ENCODE data around the gene ALKBH7. TPM values are rescaled to one million over a fixed set of nuclear protein-coding genes. Genes with fewer than 3 reads are reported as not detected.

ALKBH7 gene
- total and polyA plus RNA-seq, 4 experiments from 2014 or later: 67.4 to 88.1 (median 72.9) TPM

DNA sequence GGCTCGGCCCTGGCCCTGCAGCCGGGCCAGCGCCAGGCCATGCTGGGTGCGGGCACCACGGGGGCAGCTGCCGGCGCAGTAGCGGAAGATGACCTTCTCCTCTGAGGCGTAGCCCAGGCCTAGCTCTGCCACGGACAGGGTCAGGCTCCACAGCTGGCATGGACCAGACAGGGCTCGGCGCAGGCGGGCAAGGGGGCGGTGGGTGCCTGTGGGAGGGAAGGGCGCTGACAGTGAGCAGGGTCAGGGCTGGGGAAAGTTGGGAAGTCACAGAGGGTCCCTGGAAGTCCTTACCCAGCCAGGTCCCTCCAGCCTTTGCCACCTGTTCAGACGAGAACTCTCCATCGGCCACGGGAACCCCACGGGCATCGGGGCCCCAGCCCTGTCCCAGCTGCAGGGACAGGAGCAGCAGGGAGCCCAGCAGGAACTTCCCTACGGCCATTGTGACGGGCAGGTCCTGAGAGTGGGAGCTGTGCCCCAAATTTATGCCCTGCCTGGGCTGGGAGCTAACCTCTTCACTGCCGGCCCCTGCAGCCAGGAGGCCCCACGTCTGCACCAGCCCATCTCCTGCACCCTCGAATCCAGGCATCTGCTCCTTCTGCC lies 2.9 kb downstream of the ALKBH7 start, which contains the start of gene PSPN:
Gene PSPN, minus strand, starts transcription at position 523 of the 600 bp plus-strand sequence. Its CDS starts 84 bp downstream, at position 439.
- DNase-seq: no peak
- Histone ChIP-seq H3K9me3 (ENCODE audit: control insufficient read depth in 1 of 2, low read length in 2 of 2) (no peaks in the 10 kb centered on the region), H3K4me1 (ENCODE audit: insufficient read depth, low read length) (peaks cover 15% of the 10 kb centered on the region), H3K27ac (ENCODE audit: low read depth, low read length) (no peak within 1 kb of the TSS), H3K27me3 (ENCODE audit: insufficient read depth, low read length) (no peaks in the 10 kb centered on the region), H3K36me3 (ENCODE audit: insufficient read depth, low read length) (peaks cover 10% of the 10 kb centered on the region), H3K4me3 (ENCODE audit: low read length in 2 of 2) (no peak within 1 kb of the TSS)
- CTCF ChIA-PET (ENCODE audit: partially characterized antibody): no interaction called here
- peak within 1 kb of the TSS in 2 of 7 donors; percentile 22 to 29 for H3K27ac Mint-ChIP-seq
- POLR2A ChIA-PET (ENCODE audit: partially characterized antibody): interaction anchor here (0.5 to 5.8 kb wide), 3 partner anchors 13 to 49 kb away, joined by 3 to 123 read pairs (median 3); partner anchors contain the start of genes CLPP and KHSRP
- H3K27me3 Mint-ChIP-seq: no peaks in the 10 kb centered on the region
- no peaks in the 10 kb centered on the region for H3K9me3 Mint-ChIP-seq
- H3K36me3 Mint-ChIP-seq: peaks cover 14 to 32% of the 10 kb centered on the region in 2 donors
- peaks cover 7 to 19% (median 14%) of the 10 kb centered on the region in 4 donors for H3K4me1 Mint-ChIP-seq
- intact Hi-C loops (cut with micrococcal nuclease): no loop called here
- peak within 1 kb of the TSS in 3 of 8 donors; percentile 15 to 23 (median 20) for H3K4me3 Mint-ChIP-seq

DNA sequence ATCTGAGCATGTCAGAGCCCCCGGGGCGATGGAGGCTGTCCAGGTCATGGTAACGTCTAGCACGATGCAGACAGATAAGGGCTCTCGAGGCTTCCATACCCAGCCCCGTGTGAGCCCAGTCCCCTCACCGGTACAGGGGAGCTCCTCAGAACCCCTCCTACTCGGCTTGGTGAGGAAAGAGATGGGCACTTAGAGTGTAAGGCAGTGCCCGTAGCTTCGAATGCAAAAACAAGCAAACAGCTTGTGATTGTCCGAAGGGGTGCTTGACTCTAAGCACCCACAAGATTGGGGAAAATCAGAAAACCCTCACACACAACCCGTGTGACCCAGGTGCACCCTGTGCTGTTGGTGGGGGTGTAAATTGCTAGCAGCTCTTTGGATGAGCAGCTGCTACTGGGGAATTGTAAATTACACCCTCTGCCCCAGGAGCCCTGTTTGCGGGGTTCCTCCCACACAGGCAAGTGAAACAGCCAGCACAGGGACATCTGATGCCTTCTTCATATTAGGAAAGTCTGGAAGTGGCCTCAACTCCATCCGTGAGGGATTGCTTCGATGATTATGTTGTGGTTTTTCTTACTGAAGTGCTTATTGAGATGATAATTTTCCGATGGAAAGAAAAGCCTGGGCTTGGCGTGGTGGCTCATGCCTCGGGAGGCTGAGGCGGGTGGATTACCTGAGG lies 4.1 kb downstream of the ALKBH7 start:
- no peaks in the 10 kb centered on the region for H3K9me3 Mint-ChIP-seq
- DNase-seq: no peak
- peak overlapping the region in 1 of 8 donors; percentile 15 for H3K4me3 Mint-ChIP-seq
- H3K27me3 Mint-ChIP-seq: no peaks in the 10 kb centered on the region
- peaks cover 7 to 17% (median 12%) of the 10 kb centered on the region in 4 donors for H3K4me1 Mint-ChIP-seq
- CTCF ChIA-PET (ENCODE audit: partially characterized antibody): no interaction called here
- H3K27ac Mint-ChIP-seq: peak overlapping the region in 2 of 7 donors; percentile 18 to 29
- peaks cover 21% of the 10 kb centered on the region for H3K36me3 ChIP-seq (ENCODE audit: insufficient read depth, low read length)
- no peaks in the 10 kb centered on the region for H3K9me3 ChIP-seq (ENCODE audit: control insufficient read depth in 1 of 2, low read length in 2 of 2)
- no peaks in the 10 kb centered on the region for H3K27me3 ChIP-seq (ENCODE audit: insufficient read depth, low read length)
- H3K27ac ChIP-seq (ENCODE audit: low read depth, low read length): no peak overlapping the region
- POLR2A ChIA-PET (ENCODE audit: partially characterized antibody): interaction anchor here (0.9 to 1.5 kb wide), 3 partner anchors 15 to 16 kb away, joined by 3 to 5 read pairs (median 5); partner anchors contain the start of genes CLPP and GTF2F1
- intact Hi-C loops (cut with micrococcal nuclease): no loop called here
- H3K36me3 Mint-ChIP-seq: peaks cover 24 to 41% of the 10 kb centered on the region in 2 donors
- peaks cover 15% of the 10 kb centered on the region for H3K4me1 ChIP-seq (ENCODE audit: insufficient read depth, low read length)
- no peak overlapping the region for H3K4me3 ChIP-seq (ENCODE audit: low read length in 2 of 2)

DNA sequence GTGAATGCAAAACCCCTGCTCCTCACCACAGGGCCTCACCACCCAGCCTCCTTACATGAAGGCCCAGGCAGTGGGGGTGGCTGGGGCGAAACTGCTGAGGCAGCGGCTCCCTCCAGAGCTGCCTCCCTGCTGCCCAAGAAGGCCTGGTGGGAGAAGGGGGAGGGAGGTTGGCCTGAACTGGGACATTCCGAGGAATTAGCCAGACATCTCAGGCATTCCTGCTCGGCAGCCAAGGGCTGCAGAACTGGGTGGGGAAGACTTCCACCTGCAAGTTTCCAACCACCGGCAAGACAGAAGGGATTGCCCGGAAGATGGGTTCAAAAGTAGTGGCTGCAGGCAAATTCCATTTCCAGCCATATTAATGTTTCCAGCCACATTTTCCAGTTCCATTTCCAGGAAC lies 5.4 kb downstream of the ALKBH7 start:
- POLR2A ChIA-PET (ENCODE audit: partially characterized antibody): interaction anchor here (1.4 kb wide), 1 partner anchor 17 kb away, joined by 5 read pairs; the partner anchor contains the start of gene CLPP
- H3K4me1 ChIP-seq (ENCODE audit: insufficient read depth, low read length): peaks cover 9% of the 10 kb centered on the region

DNA sequence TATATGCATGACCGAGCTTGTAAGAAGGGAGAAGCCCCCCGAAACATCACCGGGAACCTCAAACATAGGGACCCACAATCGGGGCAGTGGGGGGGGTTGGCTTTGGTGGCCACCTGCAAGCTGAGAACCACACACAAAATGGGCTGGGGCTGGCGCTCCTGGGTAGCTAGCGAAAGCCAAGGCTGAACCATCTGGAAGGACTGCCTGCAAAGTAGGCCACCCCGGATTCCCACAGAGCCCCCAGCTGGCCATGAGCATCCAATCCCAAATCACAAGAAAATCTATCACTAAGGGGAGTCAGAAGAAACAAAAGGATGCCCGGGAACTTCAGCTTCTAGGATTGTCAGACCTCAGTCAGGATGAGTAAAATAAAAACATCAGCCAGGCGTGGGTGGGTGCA lies 5.9 kb downstream of the ALKBH7 start:
- Histone ChIP-seq H3K36me3 (ENCODE audit: insufficient read depth, low read length) (peaks cover 26% of the 10 kb centered on the region), H3K9me3 (ENCODE audit: control insufficient read depth in 1 of 2, low read length in 2 of 2) (no peaks in the 10 kb centered on the region), H3K4me1 (ENCODE audit: insufficient read depth, low read length) (peaks cover 8% of the 10 kb centered on the region), H3K4me3 (ENCODE audit: low read length in 2 of 2) (no peak overlapping the region), H3K27me3 (ENCODE audit: insufficient read depth, low read length) (no peaks in the 10 kb centered on the region), H3K27ac (ENCODE audit: low read depth, low read length) (no peak overlapping the region)
- intact Hi-C loops (cut with micrococcal nuclease): no loop called here
- H3K36me3 Mint-ChIP-seq: peaks cover 26 to 44% of the 10 kb centered on the region in 2 donors
- DNase-seq: no peak
- H3K4me1 Mint-ChIP-seq: peaks cover 3 to 9% (median 5%) of the 10 kb centered on the region in 4 donors
- no peaks in the 10 kb centered on the region for H3K27me3 Mint-ChIP-seq
- peaks cover 0 to 2% (median 0%) of the 10 kb centered on the region in 8 donors for H3K9me3 Mint-ChIP-seq
- no peak overlapping the region for H3K4me3 Mint-ChIP-seq
- H3K27ac Mint-ChIP-seq: no peak overlapping the region
- ChIA-PET POLR2A (ENCODE audit: partially characterized antibody) (interaction anchor here (1.4 kb wide), 1 partner anchor 17 kb away, joined by 5 read pairs; the partner anchor contains the start of gene CLPP), CTCF (ENCODE audit: partially characterized antibody) (no interaction called here)

More for the DNA sequence above, 5.4 kb downstream of the ALKBH7 start:
- H3K4me3 Mint-ChIP-seq: no peak overlapping the region
- Histone ChIP-seq H3K4me3 (ENCODE audit: low read length in 2 of 2) (no peak overlapping the region), H3K27ac (ENCODE audit: low read depth, low read length) (no peak overlapping the region), H3K36me3 (ENCODE audit: insufficient read depth, low read length) (peaks cover 26% of the 10 kb centered on the region), H3K9me3 (ENCODE audit: control insufficient read depth in 1 of 2, low read length in 2 of 2) (no peaks in the 10 kb centered on the region), H3K27me3 (ENCODE audit: insufficient read depth, low read length) (no peaks in the 10 kb centered on the region)
- DNase-seq: no peak
- no peak overlapping the region for H3K27ac Mint-ChIP-seq
- peaks cover 26 to 42% of the 10 kb centered on the region in 2 donors for H3K36me3 Mint-ChIP-seq
- no peaks in the 10 kb centered on the region for H3K9me3 Mint-ChIP-seq
- no peaks in the 10 kb centered on the region for H3K27me3 Mint-ChIP-seq
- intact Hi-C loops (cut with micrococcal nuclease): no loop called here
- CTCF ChIA-PET (ENCODE audit: partially characterized antibody): interaction anchor here (0.5 kb wide), 1 partner anchor 486 kb away, joined by 4 read pairs; no protein-coding TSS in a partner anchor
- H3K4me1 Mint-ChIP-seq: peaks cover 3 to 9% (median 6%) of the 10 kb centered on the region in 4 donors

DNA sequence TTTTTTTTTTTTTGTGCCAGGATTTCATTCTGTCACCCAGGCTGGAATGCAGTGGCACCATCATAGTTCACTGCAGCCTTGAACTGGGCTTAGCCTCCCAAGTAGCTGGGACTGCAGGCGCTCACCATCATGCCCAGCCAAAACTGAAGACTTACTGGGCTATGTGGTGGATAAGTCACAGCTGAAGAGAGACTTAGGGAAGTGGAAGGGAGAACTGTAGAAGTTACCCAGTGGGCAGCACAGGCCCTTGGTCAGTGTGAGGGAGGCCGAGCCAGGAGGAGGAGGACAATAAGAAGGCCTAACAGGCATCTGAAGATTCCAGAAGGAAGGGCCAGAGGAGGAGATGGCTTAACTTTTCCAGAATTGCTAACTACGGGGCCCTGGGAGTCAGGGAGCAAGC lies 7.2 kb downstream of the ALKBH7 start:
- H3K4me3 Mint-ChIP-seq: no peak overlapping the region
- no peaks in the 10 kb centered on the region for H3K4me1 ChIP-seq (ENCODE audit: insufficient read depth, low read length)
- peaks cover 0 to 3% (median 0%) of the 10 kb centered on the region in 4 donors for H3K4me1 Mint-ChIP-seq
- H3K27me3 ChIP-seq (ENCODE audit: insufficient read depth, low read length): no peaks in the 10 kb centered on the region
- H3K36me3 Mint-ChIP-seq: peaks cover 26 to 50% of the 10 kb centered on the region in 2 donors
- no peak overlapping the region for H3K4me3 ChIP-seq (ENCODE audit: low read length in 2 of 2)
- H3K27ac Mint-ChIP-seq: no peak overlapping the region
- H3K9me3 ChIP-seq (ENCODE audit: control insufficient read depth in 1 of 2, low read length in 2 of 2): no peaks in the 10 kb centered on the region
- peaks cover 30% of the 10 kb centered on the region for H3K36me3 ChIP-seq (ENCODE audit: insufficient read depth, low read length)
- intact Hi-C loops (cut with micrococcal nuclease): no loop called here
- ChIA-PET POLR2A (ENCODE audit: partially characterized antibody) (no interaction called here), CTCF (ENCODE audit: partially characterized antibody) (interaction anchor here (0.7 kb wide), 1 partner anchor 14 kb away, joined by 3 read pairs; no protein-coding TSS in a partner anchor)
- no peak overlapping the region for H3K27ac ChIP-seq (ENCODE audit: low read depth, low read length)
- peaks cover 0 to 2% (median 0%) of the 10 kb centered on the region in 8 donors for H3K9me3 Mint-ChIP-seq
- no peaks in the 10 kb centered on the region for H3K27me3 Mint-ChIP-seq
- DNase-seq: no peak

DNA sequence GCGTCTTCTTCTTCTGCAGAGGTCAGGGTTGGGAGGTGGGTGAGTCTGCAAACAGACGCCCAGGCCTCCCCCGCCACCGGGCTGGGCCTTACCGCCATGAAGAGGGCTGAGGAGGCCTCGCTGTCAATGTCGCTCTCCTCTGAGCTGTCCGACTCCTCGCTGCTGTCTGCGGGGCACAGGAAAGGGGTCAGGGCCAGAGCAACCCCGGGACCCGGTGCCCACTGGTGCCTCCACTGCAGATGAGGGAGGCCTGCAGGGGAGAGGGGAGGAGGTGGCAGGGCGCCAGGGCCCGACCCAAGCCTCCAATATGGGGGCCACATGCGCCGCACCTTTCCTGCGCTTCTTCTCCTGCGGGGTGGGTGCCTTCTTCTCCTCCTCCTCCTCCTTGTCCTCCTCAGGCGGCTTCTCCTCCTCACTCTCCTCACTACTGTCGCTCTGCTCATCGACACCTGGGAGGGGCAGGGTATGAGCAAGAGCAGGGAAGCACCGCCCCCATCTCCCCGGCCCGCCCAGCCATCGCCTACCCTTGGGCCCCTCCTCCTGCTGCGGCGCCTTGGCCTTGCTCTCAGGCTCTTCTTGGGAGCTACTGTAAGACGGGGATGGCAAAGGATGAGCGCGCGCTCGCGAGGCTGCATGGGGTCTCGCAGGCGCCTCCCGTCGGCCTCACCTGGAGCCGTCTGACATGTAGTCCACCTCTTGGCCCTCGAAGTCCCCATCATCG lies 8.6 kb downstream of the ALKBH7 start:
- H3K27me3 ChIP-seq (ENCODE audit: insufficient read depth, low read length): no peaks in the 10 kb centered on the region
- peaks cover 34% of the 10 kb centered on the region for H3K36me3 ChIP-seq (ENCODE audit: insufficient read depth, low read length)
- H3K9me3 Mint-ChIP-seq: peaks cover 0 to 2% (median 0%) of the 10 kb centered on the region in 8 donors
- peaks cover 33 to 59% of the 10 kb centered on the region in 2 donors for H3K36me3 Mint-ChIP-seq
- no peak overlapping the region for H3K27ac Mint-ChIP-seq
- no peak overlapping the region for H3K4me3 ChIP-seq (ENCODE audit: low read length in 2 of 2)
- no peaks in the 10 kb centered on the region for H3K9me3 ChIP-seq (ENCODE audit: control insufficient read depth in 1 of 2, low read length in 2 of 2)
- ChIA-PET CTCF (ENCODE audit: partially characterized antibody) (no interaction called here), POLR2A (ENCODE audit: partially characterized antibody) (no interaction called here)
- intact Hi-C loops (cut with micrococcal nuclease): no loop called here
- no peak for DNase-seq
- no peaks in the 10 kb centered on the region for H3K27me3 Mint-ChIP-seq
- H3K4me1 ChIP-seq (ENCODE audit: insufficient read depth, low read length): no peaks in the 10 kb centered on the region
- H3K27ac ChIP-seq (ENCODE audit: low read depth, low read length): no peak overlapping the region
- H3K4me3 Mint-ChIP-seq: no peak overlapping the region
- peaks cover 0 to 3% (median 0%) of the 10 kb centered on the region in 4 donors for H3K4me1 Mint-ChIP-seq
